GM21360 (cell line): ENCODE results near the gene DGKZ.
"Not testable (repeated sequence)": the region's sequence is repeated elsewhere in the genome, so short reads cannot be mapped to it uniquely, and the experiment has no call there.

Experiments used
- ATAC-seq: cut with Tn5 transposase; IDR thresholded peaks from one replicate; pipeline ENCODE4 v1.9.1; 2021; ENCODE audit warnings: mild to moderate bottlenecking, moderate library complexity; ENCODE audit not compliant: unreplicated experiment

The DGKZ gene

GRCh38 chr11:46379482-46380293 lies 32.4 kb downstream of the DGKZ start:
- not testable (repeated sequence) for ATAC-seq

- ATAC-seq, result no peak
Measured at GRCh38 chr11:46380340-46381047, 33.2 kb downstream of the DGKZ start.

GRCh38 chr11:46381048-46381818 lies 34.0 kb downstream of the DGKZ start, which contains the start of gene MDK:
Gene MDK, plus strand, starts transcription at chr11:46381669. Its CDS starts 389 bp downstream, at chr11:46382058.
- ATAC-seq, result no peak

- no peak for ATAC-seq
Measured at GRCh38 chr11:46381819-46382645, 34.8 kb downstream of the DGKZ start.

GRCh38 chr11:46382646-46383403 lies 35.6 kb downstream of the DGKZ start:
- no peak for ATAC-seq

- no peak for ATAC-seq
Measured at GRCh38 chr11:46383404-46383758, 36.1 kb downstream of the DGKZ start.

GRCh38 chr11:46383974-46384701 lies 36.9 kb downstream of the DGKZ start:
- ATAC-seq, result no peak

- ATAC-seq, result no peak
Measured at GRCh38 chr11:46385169-46386004, 38.1 kb downstream of the DGKZ start.

- ATAC-seq, result no peak
Measured at GRCh38 chr11:46386005-46386578, 38.8 kb downstream of the DGKZ start.

GRCh38 chr11:46386674-46387073 lies 39.4 kb downstream of the DGKZ start:
- ATAC-seq, result no peak

GRCh38 chr11:46387456-46387855 lies 40.2 kb downstream of the DGKZ start:
- ATAC-seq, result no peak

GRCh38 chr11:46387919-46388618 lies 40.8 kb downstream of the DGKZ start:
- no peak for ATAC-seq

- no peak for ATAC-seq
Measured at GRCh38 chr11:46388619-46389449, 41.6 kb downstream of the DGKZ start.

GRCh38 chr11:46389450-46390330 lies 42.4 kb downstream of the DGKZ start:
- peak; percentile 33 for ATAC-seq

GRCh38 chr11:46390331-46391171 lies 43.3 kb downstream of the DGKZ start:
- ATAC-seq, result no peak
